Sigmoid colon (tissue), 7 donors: Measurements from ENCODE around the gene MPP3. TPM values are rescaled to one million over a fixed set of nuclear protein-coding genes. Genes with fewer than 3 reads are reported as not detected.

Experiments
- DNase-seq: peaks from one replicate; pipeline ENCODE4 v3.0.0-alpha.2; 2019
- H3K27ac ChIP-seq, 4 donors: fragments of 200-600 bp; sonication (generic); one replicate each; pipeline ENCODE4 v1.5.1; 2016 to 2019; ENCODE audit warnings: mild to moderate bottlenecking in 1 of 4
- H3K27me3 ChIP-seq, 3 donors: fragments of 200-600 bp; sonication (generic); one replicate each; pipeline ENCODE4 v1.5.1; 2019; ENCODE audit warnings: mild to moderate bottlenecking in 1 of 3
- H3K36me3 ChIP-seq, 4 donors: fragments of 200-600 bp; sonication (generic); one replicate each; pipeline ENCODE4 v1.5.1; 2016 to 2019
- H3K4me1 ChIP-seq, 4 donors: fragments of 200-600 bp; sonication (generic); one replicate each; pipeline ENCODE4 v1.5.1; 2017 to 2019
- H3K4me3 ChIP-seq, 4 donors: fragments of 200-600 bp; sonication (generic); one replicate each; pipeline ENCODE4 v1.5.1; 2017 to 2019; ENCODE audit warnings: mild to moderate bottlenecking in 2 of 4, moderate library complexity in 1 of 4
- H3K9me3 ChIP-seq, 4 donors: fragments of 200-600 bp in 3 of 4; sonication (generic) in 3 of 4; one replicate each; pipeline versions ENCODE4 v1.5.1 to v1.6.1; 2013 to 2019
- CTCF ChIP-seq, 4 experiments: fragments of 450-650 bp in 3 of 4; fragments of 200-600 bp in 1 of 4; IDR thresholded peaks; one replicate each; pipeline ENCODE4 v1.5.1; 2016 to 2019; ENCODE audit warnings: antibody characterized with exemption in 4 of 4, mild to moderate bottlenecking in 3 of 4, moderate library complexity in 2 of 4
- EP300 ChIP-seq, 4 donors: sonication (generic); formaldehyde crosslinking; IDR thresholded peaks; one replicate each; pipeline ENCODE4 v1.6.1; 2017; ENCODE audit warnings: antibody characterized with exemption in 4 of 4
- POLR2A ChIP-seq, 2 donors: fragments of 450-650 bp; IDR thresholded peaks; one replicate each; pipeline ENCODE4 v1.6.1; 2016; ENCODE audit warnings: antibody characterized with exemption in 2 of 2, mild to moderate bottlenecking in 2 of 2, moderate library complexity in 2 of 2
- POLR2AphosphoS5 ChIP-seq, 4 donors: sonication (generic); formaldehyde crosslinking; IDR thresholded peaks; one replicate each; pipeline ENCODE4 v1.6.1; 2017; ENCODE audit warnings: antibody characterized with exemption in 4 of 4
- WGBS, 2 donors: extraction: QIAGEN DNeasy Blood & Tissue Kit; methylation state at CpG; one replicate each; pipeline ENCODE4 v1.1.7; 2013; 5-methylcytosine and 5-hydroxymethylcytosine counted together
- intact Hi-C: fragments of 100-400 bp; cut with DNase I; formaldehyde crosslinking; loops from one replicate; pipeline ENCODE4 v1.15.1; 2023
- polyA plus RNA-seq, 3 donors: library from polyadenylated mRNA; stranded (reverse); fragments of 200-250 nt; gene quantifications; one replicate each; pipeline ENCODE4 v1.2.3, GENCODE V29; 2013
- total RNA-seq, 4 donors: library from RNA; depleted of rRNA; stranded (reverse); fragments of >200 nt; gene quantifications; one replicate each; pipeline ENCODE4 v1.1.0, GENCODE V29; 2016
- donor health status: healthy with polysubstance abuse.
- donor health status: Bipolar disorder and iron deficiency.
- donor health status: healthy.

The MPP3 gene
- total and polyA plus RNA-seq, 7 donors: 0.23 to 10.5 (median 5.0) TPM

DNA sequence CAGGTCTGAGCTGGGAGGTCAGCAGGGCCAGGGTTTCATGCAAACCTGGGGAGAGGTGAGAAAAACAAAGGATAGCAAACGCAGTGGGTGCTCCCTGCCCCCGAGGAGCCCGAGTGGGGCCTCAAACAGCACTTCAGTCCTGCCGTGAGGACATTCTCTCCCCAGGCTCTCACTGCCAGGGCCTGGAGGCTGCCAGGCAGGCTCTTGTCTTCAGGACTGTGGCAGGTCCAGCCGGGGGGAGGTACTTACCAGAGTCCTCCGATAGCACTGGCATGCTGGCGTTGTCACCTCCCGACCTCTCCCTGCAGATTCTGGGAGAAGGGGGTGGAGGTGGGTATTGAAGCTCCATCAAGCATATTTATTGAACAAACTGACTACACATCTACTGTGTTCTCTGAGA, 1.3 kb downstream of the MPP3 start:
- 89 to 91% methylated on average over 8 of the region's 8 CpGs for WGBS, 2 donors
- H3K27me3 ChIP-seq: no peaks in the 10 kb centered on the region
- no peak for DNase-seq
- H3K27ac ChIP-seq: no peak overlapping the region
- intact Hi-C loops: loop anchor here (5.0 kb wide), 1 partner anchor 54 kb away; the partner anchor contains the start of gene DUSP3
- peaks cover 0 to 23% (median 18%) of the 10 kb centered on the region in 4 donors for H3K4me1 ChIP-seq
- no peak for TF ChIP-seq POLR2AphosphoS5 (IDR thresholded peaks at IDR 0.05)
- TF ChIP-seq POLR2A (IDR thresholded peaks at IDR 0.05): no peak
- no peak for TF ChIP-seq CTCF (IDR thresholded peaks at IDR 0.05)
- no peak for TF ChIP-seq EP300 (IDR thresholded peaks at IDR 0.05)
- no peak overlapping the region for H3K4me3 ChIP-seq
- H3K36me3 ChIP-seq: peaks cover 0 to 35% (median 10%) of the 10 kb centered on the region in 4 donors
- no peaks in the 10 kb centered on the region for H3K9me3 ChIP-seq

- WGBS, 2 donors: 83 to 91% methylated on average over 7 of the region's 7 CpGs
- no peak for DNase-seq
- TF ChIP-seq EP300 (IDR thresholded peaks at IDR 0.05) (no peak), POLR2AphosphoS5 (IDR thresholded peaks at IDR 0.05) (no peak), POLR2A (IDR thresholded peaks at IDR 0.05) (no peak), CTCF (IDR thresholded peaks at IDR 0.05) (no peak)
- Histone ChIP-seq H3K36me3 (peaks cover 0 to 45% (median 10%) of the 10 kb centered on the region in 4 donors), H3K4me3 (no peak overlapping the region), H3K4me1 (peaks cover 0 to 23% (median 18%) of the 10 kb centered on the region in 4 donors), H3K9me3 (no peaks in the 10 kb centered on the region), H3K27ac (no peak overlapping the region), H3K27me3 (no peaks in the 10 kb centered on the region)
- intact Hi-C loops: loop anchor here (5.0 kb wide), 1 partner anchor 53 kb away; the partner anchor contains the start of gene DUSP3
These were observed 2.3 kb downstream of the MPP3 start for GRCh38 chr17:43830510-43831140.

GRCh38 chr17:43829738-43830137, 3.2 kb downstream of the MPP3 start:
- 95% methylated on average over 14 of the region's 14 CpGs for WGBS, 2 donors
- DNase-seq: no peak

GRCh38 chr17:43827596-43827995, 5.3 kb downstream of the MPP3 start:
- no peak overlapping the region for H3K4me3 ChIP-seq
- TF ChIP-seq POLR2AphosphoS5 (IDR thresholded peaks at IDR 0.05) (no peak), POLR2A (IDR thresholded peaks at IDR 0.05) (no peak), CTCF (IDR thresholded peaks at IDR 0.05) (no peak), EP300 (IDR thresholded peaks at IDR 0.05) (no peak)
- H3K4me1 ChIP-seq: peaks cover 0 to 25% (median 16%) of the 10 kb centered on the region in 4 donors
- intact Hi-C loops: no loop called here
- 94 to 97% methylated on average over 9 of the region's 9 CpGs for WGBS, 2 donors
- H3K36me3 ChIP-seq: peaks cover 0 to 52% (median 10%) of the 10 kb centered on the region in 4 donors
- no peaks in the 10 kb centered on the region for H3K9me3 ChIP-seq
- no peak for DNase-seq
- H3K27me3 ChIP-seq: no peaks in the 10 kb centered on the region
- H3K27ac ChIP-seq: no peak overlapping the region

More at GRCh38 chr17:43829738-43830137, 3.2 kb downstream of the MPP3 start:
- intact Hi-C loops: loop anchor here (5.0 kb wide), 1 partner anchor 52 kb away; the partner anchor contains the start of gene DUSP3
- H3K36me3 ChIP-seq: peaks cover 0 to 52% (median 10%) of the 10 kb centered on the region in 4 donors
- no peak for TF ChIP-seq POLR2AphosphoS5 (IDR thresholded peaks at IDR 0.05)
- no peak for TF ChIP-seq POLR2A (IDR thresholded peaks at IDR 0.05)
- no peak for TF ChIP-seq CTCF (IDR thresholded peaks at IDR 0.05)
- no peak for TF ChIP-seq EP300 (IDR thresholded peaks at IDR 0.05)
- no peak overlapping the region for H3K27ac ChIP-seq
- H3K4me1 ChIP-seq: peaks cover 0 to 23% (median 18%) of the 10 kb centered on the region in 4 donors
- H3K9me3 ChIP-seq: no peaks in the 10 kb centered on the region
- no peaks in the 10 kb centered on the region for H3K27me3 ChIP-seq
- H3K4me3 ChIP-seq: no peak overlapping the region
